K562 (cell line): ENCODE results near the gene NLE1. TPM values are rescaled to one million over a fixed set of nuclear protein-coding genes. Genes with fewer than 3 reads are reported as not detected.

ENCODE experiments used
- ATAC-seq: fragments of 200-7000 bp; cut with Tn5 transposase; 3 replicates; pipeline ENCODE4 v1.9.1; 2020; ENCODE audit warnings: moderate library complexity
- BruUV-seq: library from RNA; stranded (reverse); fragments of 400-500 nt; replicated peaks from 2 replicates; lab custom pipeline; 2021; lab: Mats Ljungman, UMichigan
- CTCF ChIA-PET: fragments of 300-600 bp; formaldehyde crosslinking; extraction: SDS; loops from one replicate; lab custom pipeline; 2021; ENCODE audit warnings: low intra/inter-chr PET ratio; lab: Yijun Ruan, JAX
- POLR2A ChIA-PET: fragments of 300-600, 350-650 bp; sonication (Branson Sonifier 250); formaldehyde crosslinking; extraction: SDS; loops from one replicate; lab custom pipeline; 2021; ENCODE audit warnings: antibody characterized with exemption, inconsistent platforms; lab: Yijun Ruan, JAX
- DNase-seq, 4 experiments: peaks; one replicate each; pipeline versions ENCODE4 v3.0.0 to v3.0.0-alpha.2; 2011 to 2018; ENCODE audit warnings: low spot score in 3 of 4, mixed read lengths in 3 of 4; ENCODE audit errors: extremely low read depth in 1 of 4
- FAIRE-seq: peaks from 2 replicates; lab custom pipeline; 2011; peaks lifted over from hg19 to GRCh38; lab: Jason Lieb, UNC
- H2AFZ ChIP-seq: 2 replicates; pipeline ENCODE4 v1.6.0; 2011; ENCODE audit warnings: low read depth, low read length, control low read depth, inconsistent platforms
- H3K27ac ChIP-seq: fragments of 200-600 bp; 3 replicates; pipeline ENCODE4 v1.8.0; 2011; ENCODE audit warnings: low read depth, mild to moderate bottlenecking, control low read depth, inconsistent platforms, low read length, moderate library complexity, mixed read lengths; ENCODE audit errors: extremely low read depth
- H3K27me3 ChIP-seq, 2 experiments: fragments of 300-600 bp in 1 of 2; 2 replicates in 1 of 2; 3 replicates in 1 of 2; pipeline versions ENCODE4 v1.6.0 to v1.8.0; 2011; ENCODE audit warnings: inconsistent platforms in 2 of 2, low read length in 2 of 2, mild to moderate bottlenecking in 1 of 2, mixed read lengths in 1 of 2, moderate library complexity in 1 of 2; ENCODE audit not compliant: control insufficient read depth in 2 of 2, insufficient read depth in 2 of 2
- H3K36me3 ChIP-seq: fragments of 300-600 bp; 3 replicates; pipeline ENCODE4 v1.8.0; 2011; ENCODE audit warnings: mild to moderate bottlenecking, low read length, inconsistent platforms; ENCODE audit not compliant: control insufficient read depth, insufficient read depth
- H3K4me1 ChIP-seq, 2 experiments: fragments of 200-600 bp in 1 of 2; replicated peaks in 1 of 2; 2 replicates in 1 of 2; 3 replicates in 1 of 2; pipeline versions ENCODE4 v1.5.1 to v1.8.0; 2011; ENCODE audit warnings: inconsistent platforms in 2 of 2, low read length in 2 of 2, mild to moderate bottlenecking in 1 of 2, mixed read lengths in 1 of 2, moderate library complexity in 1 of 2; ENCODE audit not compliant: control insufficient read depth in 2 of 2, insufficient read depth in 2 of 2
- H3K4me2 ChIP-seq: 2 replicates; pipeline ENCODE4 v1.6.1; 2011; ENCODE audit warnings: low read length, control low read depth, inconsistent platforms, mixed read lengths; ENCODE audit not compliant: insufficient read depth
- H3K4me3 ChIP-seq: fragments of 200-600 bp; sonication (generic), shearing (Covaris generic); 2 replicates; pipeline ENCODE4 v1.5.1; 2016; ENCODE audit warnings: control low read depth, inconsistent platforms
- H3K79me2 ChIP-seq: fragments of 200-600 bp; 3 replicates; pipeline ENCODE4 v1.8.0; 2011; ENCODE audit warnings: low read length, inconsistent platforms; ENCODE audit not compliant: control insufficient read depth, insufficient read depth
- H3K9ac ChIP-seq, 2 experiments: 2 replicates each; pipeline versions ENCODE4 v1.6.0 to v1.6.1; 2011; ENCODE audit warnings: low read depth in 2 of 2, low read length in 2 of 2, control low read depth in 1 of 2, inconsistent platforms in 1 of 2, mild to moderate bottlenecking in 1 of 2, mixed read lengths in 1 of 2; ENCODE audit not compliant: insufficient read depth in 1 of 2
- H3K9me1 ChIP-seq: one replicate; pipeline ENCODE4 v1.6.0; 2011; ENCODE audit warnings: inconsistent platforms, mild to moderate bottlenecking, low read length, moderate library complexity; ENCODE audit not compliant: control insufficient read depth, insufficient read depth
- H3K9me3 ChIP-seq: replicated peaks from 2 replicates; pipeline ENCODE4 v1.5.1; 2011; ENCODE audit warnings: low read depth, low read length, inconsistent platforms; ENCODE audit not compliant: control insufficient read depth, insufficient read depth
- H4K20me1 ChIP-seq: replicated peaks from 2 replicates; pipeline ENCODE4 v1.6.1; 2011; ENCODE audit warnings: low read length, inconsistent platforms, mixed read lengths; ENCODE audit not compliant: control insufficient read depth, insufficient read depth
- CTCFL ChIP-seq: IDR thresholded peaks from 2 replicates; pipeline ENCODE4 v1.6.1; 2011; ENCODE audit warnings: borderline replicate concordance, low read depth, mild to moderate bottlenecking, moderate library complexity, low read length; ENCODE audit not compliant: insufficient read depth, poor library complexity, severe bottlenecking
- DPF2 ChIP-seq: fragments of 450-650 bp; IDR thresholded peaks from 2 replicates; pipeline ENCODE4 v1.6.1; 2016
- E2F6 ChIP-seq, 2 experiments: IDR thresholded peaks; 2 replicates each; pipeline ENCODE4 v1.6.1; 2011; ENCODE audit warnings: borderline replicate concordance in 1 of 2, control low read depth in 1 of 2, low read depth in 1 of 2, low read length in 1 of 2, mild to moderate bottlenecking in 1 of 2, mixed read lengths in 1 of 2, moderate library complexity in 1 of 2; ENCODE audit not compliant: insufficient read depth in 1 of 2, insufficient read length in 1 of 2, poor library complexity in 1 of 2, severe bottlenecking in 1 of 2; ENCODE audit errors: extremely low read depth in 1 of 2
- FOXP4 ChIP-seq: sonication (generic); formaldehyde crosslinking; IDR thresholded peaks from 2 replicates; pipeline ENCODE4 v1.8.0; 2022; ENCODE audit warnings: mild to moderate bottlenecking, missing genetic modification reagents, borderline replicate concordance
- KHSRP ChIP-seq: fragments of 450-650 bp; IDR thresholded peaks from 2 replicates; pipeline ENCODE4 v1.6.1; 2017
- MAZ ChIP-seq, 2 experiments: fragments of 450-650 bp in 1 of 2; sonication (generic) in 1 of 2; formaldehyde crosslinking; IDR thresholded peaks in 1 of 2; conservative IDR thresholded peaks in 1 of 2; 2 replicates each; pipeline versions ENCODE4 v1.4.0 to v1.5.0; 2020; ENCODE audit warnings: mild to moderate bottlenecking in 1 of 2, missing genetic modification reagents in 1 of 2
- MNT ChIP-seq, 2 experiments: fragments of 450-650 bp; conservative IDR thresholded peaks; 2 replicates each; pipeline ENCODE4 v1.6.1; 2017; ENCODE audit warnings: mild to moderate bottlenecking in 2 of 2, moderate library complexity in 2 of 2
- MYC ChIP-seq, 2 experiments: fragments of 250-450 bp in 1 of 2; sonication (Bioruptor Pico) in 1 of 2; IDR thresholded peaks; 2 replicates each; pipeline versions ENCODE4 v1.5.1 to v1.6.1; 2012 to 2021; ENCODE audit warnings: low read depth in 2 of 2, borderline replicate concordance in 1 of 2, improper control_type of control experiment in 1 of 2, low read length in 1 of 2, mild to moderate bottlenecking in 1 of 2, moderate library complexity in 1 of 2
- NR2C2 ChIP-seq, 2 experiments: fragments of 200-800 bp in 1 of 2; sonication (Bioruptor generic) in 1 of 2; sonication (generic) in 1 of 2; formaldehyde crosslinking in 1 of 2; IDR thresholded peaks; 2 replicates each; pipeline versions ENCODE4 v1.6.1 to v1.8.0; 2016 to 2022; ENCODE audit warnings: mild to moderate bottlenecking in 1 of 2, missing compliant biosample characterization in 1 of 2, missing genetic modification characterization in 1 of 2, missing genetic modification reagents in 1 of 2
- RBM22 ChIP-seq: fragments of 200-400 bp; formaldehyde crosslinking; IDR thresholded peaks from 2 replicates; pipeline ENCODE4 v1.6.1; 2018; ENCODE audit warnings: low read length, low read depth; ENCODE audit not compliant: poor library complexity, severe bottlenecking
- STAG1 ChIP-seq: sonication (generic); formaldehyde crosslinking; IDR thresholded peaks from 2 replicates; pipeline ENCODE4 v1.5.0; 2020; ENCODE audit warnings: missing genetic modification reagents, borderline replicate concordance
- ZBTB17 ChIP-seq: fragments of 450-650 bp; formaldehyde crosslinking; IDR thresholded peaks from 2 replicates; pipeline ENCODE4 v1.4.0; 2020; ENCODE audit warnings: mild to moderate bottlenecking
- WGBS: fragments of 100-300 bp; shearing (Covaris generic); methylation state at CpG from one replicate; pipeline ENCODE4 v1.1.6; 2016; ENCODE audit warnings: low coverage, mixed read lengths; ENCODE audit not compliant: insufficient coverage; ENCODE audit errors: missing lambda C conversion rate; 5-methylcytosine and 5-hydroxymethylcytosine counted together
- in situ Hi-C: fragments of 300-500 bp; cut with MboI; formaldehyde crosslinking; loops from 4 replicates; pipeline ENCODE4 v1.15.0; 2018; ENCODE audit warnings: inconsistent platforms, mixed read lengths
- intact Hi-C: fragments of 100-400 bp; cut with micrococcal nuclease; formaldehyde crosslinking; loops from 2 replicates; pipeline ENCODE4 v1.14.2; 2022
- polyA plus RNA-seq, 8 experiments: library from polyadenylated mRNA; depleted of rRNA in 4 of 8; stranded (reverse) in 5 of 8; unstranded in 3 of 8; fragments of >200 nt; fragmentation: Nextera tagmentation in 2 of 8; fragmentation: Illumina TruSeq in 1 of 8; extraction: Ambion mirVana in 2 of 8; extraction: Trizol in 1 of 8; gene quantifications; 2 replicates each; pipeline versions ENCODE4 v1.2.1 to v1.2.3, GENCODE V29; 2011 to 2014; ENCODE audit warnings: inconsistent platforms in 1 of 8, missing spikeins in 1 of 8
- total RNA-seq, 7 experiments: library from RNA; depleted of rRNA in 6 of 7; stranded (reverse); fragments of >200 nt in 6 of 7; fragmentation: Illumina TruSeq in 2 of 7; extraction: Trizol in 2 of 7; gene quantifications; 2 replicates each; pipeline versions ENCODE4 v1.2.1 to v1.2.3, GENCODE V29; 2011 to 2021; ENCODE audit warnings: low replicate concordance in 1 of 7

Gene NLE1
- total and polyA plus RNA-seq, 9 of the 15 experiments (the other 6 are each of a cell fraction or from before 2014, with no cell fraction given): 3.8 to 69.0 (median 29.4) TPM

- Histone ChIP-seq H3K4me2 (no peak within 1 kb of the TSS), H3K27me3 (peaks cover 2 to 7% of the 10 kb centered on the region in 2 experiments; a peak in 2 of 5 replicates), H2AFZ (no peak within 1 kb of the TSS), H3K36me3 (peaks cover 11% of the 10 kb centered on the region; the same call in 2 of the 3 replicates), H3K9me3 (no peaks in the 10 kb centered on the region), H3K9ac (no peak within 1 kb of the TSS), H3K79me2 (peaks cover 21% of the 10 kb centered on the region), H3K27ac (no peak within 1 kb of the TSS), H3K4me3 (no peak within 1 kb of the TSS), H4K20me1 (no peaks in the 10 kb centered on the region), H3K4me1 (peaks cover 12 to 20% of the 10 kb centered on the region in 2 experiments; a peak in 4 of 5 replicates), H3K9me1 (no peaks in the 10 kb centered on the region)
- ATAC-seq: no peak
- no peak for FAIRE-seq
- no peak for DNase-seq
- intact Hi-C loops (loop anchor here (5.0 to 10.0 kb wide), 2 partner anchors 237 to 699 kb away; no protein-coding TSS in a partner anchor), in situ Hi-C loops (loop anchor here (5.0 kb wide), 2 partner anchors 124 to 704 kb away; no protein-coding TSS in a partner anchor)
- ChIA-PET POLR2A (interaction anchor here (0.6 kb wide), 1 partner anchor 209 kb away, joined by 3 read pairs; no protein-coding TSS in a partner anchor), CTCF (interaction anchor here (2.8 to 4.5 kb wide), 2 partner anchors 123 to 578 kb away, joined by 18 to 49 read pairs; no protein-coding TSS in a partner anchor)
- WGBS: 30% methylated on average over 3 of the region's 3 CpGs
- no TSS peak for BruUV-seq
- TF ChIP-seq CTCFL (no peak), MNT (conservative IDR thresholded peaks at IDR 0.05) (no peak), MAZ (CRISPR knock-in tag; conservative IDR thresholded peaks at IDR 0.05 in 1 of 2, IDR thresholded peaks at IDR 0.05 in 1 of 2) (no peak), RBM22 (no peak), DPF2 (no peak), NR2C2 (CRISPR knock-in tag; IDR thresholded peaks at IDR 0.05) (no peak), NR2C2 (tag; IDR thresholded peaks at IDR 0.05) (no peak), E2F6 (IDR thresholded peaks at IDR 0.05; ENCODE audit: borderline replicate concordance in 1 of 2, extremely low read depth in 1 of 2, insufficient read depth in 1 of 2, insufficient read length in 1 of 2, low read depth in 1 of 2, low read length in 1 of 2, poor library complexity in 1 of 2, severe bottlenecking in 1 of 2) (no peak), STAG1 (no peak), MYC (IDR thresholded peaks at IDR 0.05; ENCODE audit: low read depth, low read length) (no peak), MYC (CRISPR knock-in tag; IDR thresholded peaks at IDR 0.05; ENCODE audit: borderline replicate concordance, low read depth) (no peak), KHSRP (no peak), FOXP4 (CRISPR knock-in tag) (no peak), ZBTB17 (CRISPR knock-in tag) (no peak)
These were observed 20.8 kb downstream of the NLE1 start, which contains the start of gene FNDC8 for GRCh38 chr17:35121315-35121714. Gene FNDC8 (plus strand): TSS chr17:35121615. CDS start chr17:35121694, 79 bp downstream.
